Measurements from ENCODE around the gene SUN1.

The SUN1 gene

GRCh38 chr7:880450-880849 is 48.2 kb downstream of the SUN1 start:
- DNase-seq, result no peak

- no peak for DNase-seq
Measured at GRCh38 chr7:881441-882234, 49.4 kb downstream of the SUN1 start.

GRCh38 chr7:882336-883035 is 50.2 kb downstream of the SUN1 start:
- DNase-seq, result no peak

- DNase-seq, result no peak
Measured at GRCh38 chr7:883055-884021, 51.1 kb downstream of the SUN1 start.

- no peak for DNase-seq
Measured at GRCh38 chr7:884191-885003, 52.1 kb downstream of the SUN1 start.

- DNase-seq, result no peak
Measured at GRCh38 chr7:885261-885892, 53.1 kb downstream of the SUN1 start.

GRCh38 chr7:885893-886625 is 53.8 kb downstream of the SUN1 start:
- DNase-seq, result no peak

- no peak for DNase-seq
Measured at GRCh38 chr7:886626-887487, 54.6 kb downstream of the SUN1 start.

- DNase-seq, result no peak
Measured at GRCh38 chr7:887488-887820, 55.2 kb downstream of the SUN1 start.

GRCh38 chr7:888081-889024 is 56.1 kb downstream of the SUN1 start:
- DNase-seq, result no peak

GRCh38 chr7:889025-889390 is 56.7 kb downstream of the SUN1 start:
- DNase-seq, result no peak

GRCh38 chr7:889391-889790 is 57.1 kb downstream of the SUN1 start:
- no peak for DNase-seq

- DNase-seq, result no peak
Measured at GRCh38 chr7:890868-891267, 58.6 kb downstream of the SUN1 start.

- no peak for DNase-seq
Measured at GRCh38 chr7:891291-891690, 59.0 kb downstream of the SUN1 start.

- no peak for DNase-seq
Measured at GRCh38 chr7:891805-892204, 59.5 kb downstream of the SUN1 start.

- no peak for DNase-seq
Measured at GRCh38 chr7:892648-893593, 60.6 kb downstream of the SUN1 start.

- DNase-seq, result no peak
Measured at GRCh38 chr7:893686-894085, 61.4 kb downstream of the SUN1 start.

Data from fibroblast of skin of right biceps (primary cell).